ENCODE measurements around the gene DUSP22.

DUSP22 gene

GRCh38 chr6:311679-312220, 19.5 kb downstream of the DUSP22 start:
- DNase-seq, result no peak

- DNase-seq, result no peak
Observed at GRCh38 chr6:313087-313486, 20.8 kb downstream of the DUSP22 start.

- no peak for DNase-seq
Observed at GRCh38 chr6:313917-314316, 21.6 kb downstream of the DUSP22 start.

GRCh38 chr6:314377-314776, 22.1 kb downstream of the DUSP22 start:
- DNase-seq, result no peak

- DNase-seq, result no peak
Observed at GRCh38 chr6:315226-315625, 22.9 kb downstream of the DUSP22 start.

- DNase-seq, result no peak
Observed at GRCh38 chr6:315921-316752, 23.9 kb downstream of the DUSP22 start.

- DNase-seq, result no peak
Observed at GRCh38 chr6:316753-317038, 24.4 kb downstream of the DUSP22 start.

- DNase-seq, result no peak
Observed at GRCh38 chr6:317060-317447, 24.8 kb downstream of the DUSP22 start.

- no peak for DNase-seq
Observed at GRCh38 chr6:317448-318144, 25.3 kb downstream of the DUSP22 start.

GRCh38 chr6:318243-318890, 26.1 kb downstream of the DUSP22 start:
- no peak for DNase-seq

- DNase-seq, result no peak
Observed at GRCh38 chr6:319177-320131, 27.2 kb downstream of the DUSP22 start.

- no peak for DNase-seq
Observed at GRCh38 chr6:320351-321157, 28.3 kb downstream of the DUSP22 start.

GRCh38 chr6:321158-321438, 28.8 kb downstream of the DUSP22 start:
- no peak for DNase-seq

- no peak for DNase-seq
Observed at GRCh38 chr6:321536-322258, 29.4 kb downstream of the DUSP22 start.

- no peak for DNase-seq
Observed at GRCh38 chr6:322259-322930, 30.1 kb downstream of the DUSP22 start.

- DNase-seq, result no peak
Observed at GRCh38 chr6:322940-323729, 30.8 kb downstream of the DUSP22 start.

- DNase-seq, result no peak
Observed at GRCh38 chr6:323730-324088, 31.4 kb downstream of the DUSP22 start.

GRCh38 chr6:324116-324728, 31.9 kb downstream of the DUSP22 start:
- DNase-seq, result no peak

- DNase-seq, result no peak
Observed at GRCh38 chr6:324729-325125, 32.4 kb downstream of the DUSP22 start.
